AG04449 (cell line): ENCODE results near the gene VAMP1.

Source experiments
- CTCF ChIA-PET: fragments of 350-600 bp; formaldehyde crosslinking; extraction: SDS; loops from one replicate; lab custom pipeline; 2021; ENCODE audit warnings: antibody characterized with exemption; lab: Yijun Ruan, JAX
- POLR2A ChIA-PET: fragments of 400-600, 350-600 bp; formaldehyde crosslinking; extraction: SDS; loops from one replicate; lab custom pipeline; 2020; ENCODE audit warnings: antibody characterized with exemption, inconsistent platforms; lab: Yijun Ruan, JAX
- DNase-seq: peaks from one replicate; pipeline ENCODE4 v3.0.0-alpha.2; 2010; ENCODE audit warnings: low read depth, low spot score
- H3K4me3 ChIP-seq: 2 replicates; pipeline ENCODE4 v1.5.1; 2011; ENCODE audit warnings: low read depth, mild to moderate bottlenecking, control low read depth, low read length
- CTCF ChIP-seq: IDR thresholded peaks from one replicate; pipeline ENCODE4 v1.5.1; 2011; ENCODE audit warnings: mild to moderate bottlenecking, moderate library complexity, low read length, control low read depth, inconsistent platforms; ENCODE audit not compliant: insufficient read depth; ENCODE audit errors: missing control alignments

VAMP1 gene

GRCh38 chr12:6424008-6424347, 46.5 kb downstream of the VAMP1 start:
- ChIA-PET POLR2A (interaction anchor here (0.6 to 1.5 kb wide), 5 partner anchors 46 to 114 kb away, joined by 3 to 8 read pairs (median 3); partner anchors contain the start of genes GAPDH and VAMP1), CTCF (interaction anchor here (0.6 to 9.5 kb wide), 29 partner anchors 9 to 272 kb away, joined by 3 to 199 read pairs (median 7); partner anchors contain the start of genes IFFO1, TAPBPL and VAMP1)
- no peak overlapping the region for H3K4me3 ChIP-seq

GRCh38 chr12:6423267-6424007, 47.0 kb downstream of the VAMP1 start:
- peak; percentile 78 for TF ChIP-seq CTCF
- ChIA-PET CTCF (interaction anchor here (0.6 to 9.5 kb wide), 35 partner anchors 8 to 273 kb away, joined by 3 to 199 read pairs (median 5); partner anchors contain the start of genes IFFO1, TAPBPL and VAMP1), POLR2A (interaction anchor here (0.6 to 1.5 kb wide), 5 partner anchors 47 to 115 kb away, joined by 3 to 8 read pairs (median 3); partner anchors contain the start of genes GAPDH and VAMP1)
- DNase-seq = peak; percentile 68
- no peak overlapping the region for H3K4me3 ChIP-seq

More at GRCh38 chr12:6424008-6424347, 46.5 kb downstream of the VAMP1 start:
- DNase-seq = no peak
- TF ChIP-seq CTCF = no peak

GRCh38 chr12:6420364-6420763, 50.1 kb downstream of the VAMP1 start:
- H3K4me3 ChIP-seq = no peak overlapping the region
- TF ChIP-seq CTCF = no peak
- POLR2A ChIA-PET = no interaction called here
- CTCF ChIA-PET = interaction anchor here (0.7 to 2.2 kb wide), 5 partner anchors 37 to 137 kb away, joined by 3 to 5 read pairs (median 4); partner anchors contain the start of gene LTBR
- no peak for DNase-seq

GRCh38 chr12:6418796-6419195, 51.7 kb downstream of the VAMP1 start:
- POLR2A ChIA-PET = no interaction called here
- no peak for TF ChIP-seq CTCF
- H3K4me3 ChIP-seq = no peak overlapping the region
- CTCF ChIA-PET = interaction anchor here (2.2 kb wide), 1 partner anchor 47 kb away, joined by 5 read pairs; no protein-coding TSS in a partner anchor
- DNase-seq = no peak

- ChIA-PET CTCF (no interaction called here), POLR2A (no interaction called here)
- DNase-seq = no peak
- no peak overlapping the region for H3K4me3 ChIP-seq
- no peak for TF ChIP-seq CTCF
These were observed 53.9 kb downstream of the VAMP1 start for GRCh38 chr12:6416596-6416995.
